Hematopoietic multipotent progenitor cell treated with erythropoietin and hydrocortisone succinate and interleukin-3 and kit ligand, for 4 days (in vitro differentiated cells): ENCODE measurements around the gene AP1AR.
"Not testable (repeated sequence)": the region's sequence is repeated elsewhere in the genome, so short reads cannot be mapped to it uniquely, and the experiment has no call there.

ENCODE experiments used
- DNase-seq: peaks from one replicate; pipeline ENCODE4 v3.0.0-alpha.2; 2015

AP1AR gene, protein sequence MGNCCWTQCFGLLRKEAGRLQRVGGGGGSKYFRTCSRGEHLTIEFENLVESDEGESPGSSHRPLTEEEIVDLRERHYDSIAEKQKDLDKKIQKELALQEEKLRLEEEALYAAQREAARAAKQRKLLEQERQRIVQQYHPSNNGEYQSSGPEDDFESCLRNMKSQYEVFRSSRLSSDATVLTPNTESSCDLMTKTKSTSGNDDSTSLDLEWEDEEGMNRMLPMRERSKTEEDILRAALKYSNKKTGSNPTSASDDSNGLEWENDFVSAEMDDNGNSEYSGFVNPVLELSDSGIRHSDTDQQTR

GRCh38 chr4:112231779-112232713, at the start of gene AP1AR:
Gene AP1AR (plus strand): TSS chr4:112231787. CDS start chr4:112232092, 305 bp downstream.
- DNase-seq, result peak; percentile 95

DNA sequence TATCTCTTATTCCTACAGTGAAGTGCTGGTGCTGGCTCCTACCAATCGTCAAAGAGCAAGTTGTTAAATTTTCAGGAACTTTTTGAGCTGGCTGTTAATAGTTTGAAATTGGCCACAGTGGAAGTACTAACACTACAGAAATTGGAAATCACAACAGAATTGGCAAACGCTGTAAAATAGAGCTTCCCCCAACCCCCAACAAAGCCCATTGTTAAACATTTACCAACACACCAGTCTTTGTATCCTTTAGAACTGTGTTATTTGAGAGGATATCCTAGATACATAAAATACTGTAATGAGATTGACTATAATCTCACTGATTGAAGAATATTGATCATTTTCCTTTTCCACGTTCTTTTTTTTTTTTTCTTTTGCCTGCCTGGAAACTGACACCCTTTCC, 49.0 kb upstream of the AP1AR start:
- no peak for DNase-seq

DNA sequence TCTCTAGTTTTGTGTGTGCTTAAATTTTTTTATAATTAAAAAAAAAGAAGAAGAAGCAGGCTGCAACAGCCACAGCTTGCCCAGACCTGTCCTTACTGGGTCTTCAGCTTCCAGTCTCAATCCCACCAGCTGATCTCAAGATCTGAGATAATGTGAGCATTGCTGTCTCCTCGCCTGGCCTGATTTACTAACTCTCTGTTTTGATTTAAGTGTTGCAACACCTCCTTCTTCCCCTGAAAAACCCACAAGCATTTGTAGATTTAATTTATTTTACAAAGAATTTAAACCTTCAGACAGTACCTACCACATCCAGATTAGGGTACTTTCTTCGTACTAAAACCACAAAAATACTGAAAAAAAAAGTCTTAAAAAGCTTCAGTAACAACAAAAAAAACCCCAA, 48.3 kb upstream of the AP1AR start:
- peak; percentile 55 for DNase-seq

GRCh38 chr4:112184438-112184837, 47.1 kb upstream of the AP1AR start:
- DNase-seq, result no peak

- no peak for DNase-seq
Observed at GRCh38 chr4:112185334-112185733, 46.3 kb upstream of the AP1AR start.

- peak; percentile 60 for DNase-seq
Observed at GRCh38 chr4:112185740-112186670, 45.6 kb upstream of the AP1AR start.

GRCh38 chr4:112189754-112190153, 41.8 kb upstream of the AP1AR start:
- peak; percentile 26 for DNase-seq

DNA sequence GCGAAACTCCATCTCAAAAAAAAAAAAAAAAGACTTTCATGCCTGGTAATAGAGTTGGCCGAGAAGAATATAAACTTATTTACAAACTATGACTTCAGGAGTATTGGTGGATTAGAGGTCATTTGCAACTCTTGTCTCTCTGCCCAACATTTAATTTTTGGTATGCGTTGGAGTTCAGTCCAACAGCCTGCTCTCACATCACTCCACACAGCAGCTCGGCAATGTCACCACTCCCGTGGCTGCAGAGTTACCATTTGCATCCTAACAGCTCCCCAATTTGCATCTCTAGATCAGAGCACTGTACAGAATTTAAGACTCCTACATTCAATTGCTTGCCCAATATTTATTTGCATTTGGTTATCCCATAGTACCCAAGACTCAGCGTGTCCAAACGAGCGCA, 40.9 kb upstream of the AP1AR start:
- no peak for DNase-seq

DNA sequence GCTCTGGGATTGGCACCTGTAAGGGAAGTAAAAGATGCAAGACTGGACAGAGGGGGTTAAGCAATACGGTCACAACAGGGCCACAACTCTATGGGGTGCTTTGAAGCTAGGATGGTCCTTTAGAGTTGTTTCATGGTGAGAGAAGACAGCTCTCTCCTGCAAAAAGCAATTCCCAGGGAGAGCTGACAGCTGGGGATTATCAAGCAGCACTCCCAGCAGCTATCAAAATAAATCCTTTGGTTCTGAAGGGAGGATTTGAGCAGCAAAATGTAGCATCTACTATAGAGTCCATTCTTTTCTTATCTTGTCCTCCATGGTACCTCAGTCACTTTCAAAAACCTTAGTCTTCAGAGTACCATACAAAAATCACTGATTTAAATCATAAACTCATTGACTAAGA, 35.1 kb upstream of the AP1AR start:
- no peak for DNase-seq

GRCh38 chr4:112199041-112199440, 32.5 kb upstream of the AP1AR start:
- DNase-seq, result no peak

GRCh38 chr4:112201915-112202505, 29.6 kb upstream of the AP1AR start:
- no peak for DNase-seq

GRCh38 chr4:112203593-112203992, 28.0 kb upstream of the AP1AR start:
- DNase-seq, result no peak

DNA sequence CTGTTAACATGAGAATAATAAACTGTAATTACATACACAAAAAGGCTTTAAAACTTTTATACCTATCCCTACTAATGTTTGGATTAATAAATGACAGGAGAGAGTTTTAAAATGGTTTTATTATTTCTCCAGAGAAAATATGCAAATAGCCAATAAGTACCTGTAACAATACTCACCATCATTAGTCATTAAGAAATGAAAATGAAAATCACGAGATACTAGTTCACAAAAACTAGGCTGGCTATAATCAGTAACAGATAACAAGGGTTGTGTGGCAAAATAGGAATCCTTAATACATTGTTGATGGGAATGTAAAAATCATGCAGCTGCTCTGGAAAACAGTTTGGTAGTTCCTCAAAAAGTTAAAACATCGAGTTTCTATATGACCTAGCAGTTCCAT, 25.2 kb upstream of the AP1AR start:
- no peak for DNase-seq

DNA sequence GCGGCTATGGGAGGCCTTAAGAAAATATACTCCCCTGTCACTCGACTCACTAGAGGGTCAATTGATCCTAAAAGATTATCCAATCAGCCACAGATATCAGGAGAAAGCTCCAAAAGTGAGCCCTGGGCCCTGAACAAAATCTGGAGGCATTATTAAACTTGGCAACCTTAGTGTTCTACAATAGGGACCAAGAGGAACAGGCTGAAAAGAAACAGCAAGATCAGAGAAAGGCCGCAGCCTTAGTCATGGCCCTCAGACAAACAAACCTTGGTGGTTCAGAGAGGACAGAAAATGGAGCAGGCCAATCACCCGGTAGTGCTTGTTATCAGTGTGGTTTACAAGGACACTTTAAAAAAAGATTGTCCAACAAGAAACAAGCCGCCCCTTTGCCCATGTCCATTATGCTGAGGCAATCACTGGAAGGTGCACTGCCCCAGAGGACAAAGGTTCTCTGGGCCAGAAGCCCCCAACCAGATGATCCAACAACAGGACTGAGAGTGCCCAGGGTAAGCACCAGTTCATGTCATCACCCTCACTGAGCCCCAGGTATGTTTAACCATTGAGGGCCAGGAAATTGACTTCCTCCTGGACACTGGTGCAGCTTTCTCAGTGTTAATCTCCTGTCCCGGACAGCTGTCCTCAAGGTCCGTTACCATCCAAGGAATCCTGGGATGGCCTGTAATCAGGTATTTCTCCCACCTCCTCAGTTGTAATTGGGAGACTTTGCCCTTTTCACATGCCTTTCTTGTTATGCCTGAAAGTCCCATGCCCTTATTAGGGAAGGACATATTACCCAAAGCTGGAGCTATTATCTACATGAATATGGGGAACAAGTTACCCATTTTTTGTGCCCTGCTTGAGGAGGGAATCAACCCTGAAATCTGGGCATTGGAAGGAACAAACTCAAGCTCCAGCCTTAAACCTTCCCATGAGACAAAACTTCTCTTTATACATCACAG, 23.2 kb upstream of the AP1AR start:
- not testable (repeated sequence) for DNase-seq

- no peak for DNase-seq
Observed at GRCh38 chr4:112210777-112211176, 20.8 kb upstream of the AP1AR start.

DNA sequence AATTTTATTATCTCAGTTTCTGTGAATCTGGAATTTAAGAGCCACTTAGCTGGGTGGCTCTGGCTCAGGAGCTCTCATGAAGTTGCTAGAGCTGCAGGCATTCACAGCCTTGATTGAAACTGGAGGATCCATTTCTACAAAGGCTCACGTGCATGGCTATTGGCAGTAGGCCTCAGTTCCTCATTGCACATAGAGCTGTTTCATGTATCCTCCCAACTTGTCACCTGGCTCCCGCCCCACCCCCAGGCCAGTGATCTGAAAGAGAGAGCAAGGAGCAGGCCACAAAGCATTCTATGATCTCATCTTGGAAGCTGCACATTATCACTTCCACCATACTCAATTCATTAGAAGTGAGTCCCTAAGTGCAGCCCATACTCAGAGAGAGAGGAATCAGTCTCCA, 18.5 kb upstream of the AP1AR start:
- no peak for DNase-seq

DNA sequence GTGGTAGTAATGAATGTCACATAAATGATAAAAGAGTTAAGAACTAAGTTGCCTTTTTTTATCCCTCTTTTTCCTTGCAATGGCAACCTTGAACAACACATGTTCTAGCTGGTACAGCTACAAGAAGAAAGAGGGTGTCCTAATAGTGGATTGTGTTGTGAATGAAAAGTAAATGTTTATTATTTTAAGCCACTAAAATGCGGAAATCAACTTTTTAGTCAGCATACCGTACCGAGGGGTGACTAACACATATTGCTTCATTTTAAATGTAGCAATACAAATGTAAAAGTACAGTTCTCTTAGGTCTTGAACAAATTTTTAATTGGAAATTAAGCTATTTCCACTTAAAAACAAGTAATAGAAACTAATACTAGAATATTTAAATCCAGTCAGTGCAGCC, 17.7 kb upstream of the AP1AR start:
- DNase-seq, result no peak

GRCh38 chr4:112214390-112215264, 17.0 kb upstream of the AP1AR start:
- DNase-seq, result peak; percentile 68

GRCh38 chr4:112219826-112220366, 11.7 kb upstream of the AP1AR start:
- no peak for DNase-seq
